ENCODE measurements around the gene SPATA31D3. TPM values are rescaled to one million over a fixed set of nuclear protein-coding genes. Genes with fewer than 3 reads are reported as not detected.
"Not testable (repeated sequence)": the region's sequence is repeated elsewhere in the genome, so short reads cannot be mapped to it uniquely, and the experiment has no call there.

Gene SPATA31D3
- polyA plus RNA-seq, 4 donors: not detected

- no peak for DNase-seq (ENCODE audit: low read depth in 4 of 4, low spot score in 3 of 4)
Measured at GRCh38 chr9:81976351-81976750, 33.1 kb downstream of the SPATA31D3 start.

DNA sequence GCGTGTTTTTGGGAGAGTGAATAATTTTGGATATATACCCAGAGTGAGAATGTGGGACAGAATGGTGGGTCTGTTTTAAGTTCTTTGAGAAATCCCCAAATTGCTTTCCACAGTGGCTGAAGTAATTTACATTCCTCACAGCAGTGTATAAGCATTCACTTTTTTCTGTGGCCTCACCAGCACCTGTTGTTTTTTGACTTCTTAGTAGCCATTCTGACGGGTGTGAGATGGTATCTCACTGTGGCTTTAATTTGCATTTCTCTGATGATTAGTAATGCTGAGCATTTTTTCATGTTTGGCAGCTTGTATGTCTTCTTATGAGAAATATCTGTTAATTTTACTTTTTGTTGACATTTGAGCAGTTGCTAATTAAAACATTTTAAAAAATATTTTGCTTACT, 35.9 kb downstream of the SPATA31D3 start:
- no peak for DNase-seq (ENCODE audit: low read depth in 4 of 4, low spot score in 3 of 4)

GRCh38 chr9:81980568-81980967, 37.3 kb downstream of the SPATA31D3 start:
- no peak for DNase-seq (ENCODE audit: low read depth in 4 of 4, low spot score in 3 of 4)

GRCh38 chr9:81981883-81982282, 38.6 kb downstream of the SPATA31D3 start:
- DNase-seq (ENCODE audit: low read depth in 4 of 4, low spot score in 3 of 4): no peak

- DNase-seq (ENCODE audit: low read depth in 4 of 4, low spot score in 3 of 4): no peak
Measured at GRCh38 chr9:81984928-81985327, 41.6 kb downstream of the SPATA31D3 start.

DNA sequence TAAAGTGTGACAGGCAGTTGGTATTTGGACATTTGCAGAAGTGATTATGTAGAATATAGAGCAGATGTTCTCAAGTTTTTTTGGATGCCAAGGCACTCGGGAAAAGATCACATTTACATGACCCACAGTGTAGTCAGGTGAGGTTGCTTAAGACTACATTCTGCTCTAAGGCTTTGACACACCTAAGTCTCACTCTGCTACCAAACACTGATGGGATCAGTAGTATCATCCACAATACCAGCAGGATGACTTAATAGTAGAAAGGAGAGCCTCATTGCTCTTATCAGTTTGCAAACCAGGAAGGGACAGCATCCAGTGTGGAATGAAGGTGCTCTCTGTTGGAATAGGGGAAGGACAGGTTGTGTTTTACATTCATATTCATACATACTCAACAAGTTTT, 42.8 kb downstream of the SPATA31D3 start:
- DNase-seq (ENCODE audit: low read depth in 4 of 4, low spot score in 3 of 4): no peak

GRCh38 chr9:81988472-81988871, 45.2 kb downstream of the SPATA31D3 start, which contains the start of gene SPATA31D1:
TSS of gene SPATA31D1 (plus strand) at chr9:81988772. CDS start at chr9:81988819, 47 bp downstream.
- DNase-seq (ENCODE audit: low read depth in 4 of 4, low spot score in 3 of 4): not testable (repeated sequence)

DNA sequence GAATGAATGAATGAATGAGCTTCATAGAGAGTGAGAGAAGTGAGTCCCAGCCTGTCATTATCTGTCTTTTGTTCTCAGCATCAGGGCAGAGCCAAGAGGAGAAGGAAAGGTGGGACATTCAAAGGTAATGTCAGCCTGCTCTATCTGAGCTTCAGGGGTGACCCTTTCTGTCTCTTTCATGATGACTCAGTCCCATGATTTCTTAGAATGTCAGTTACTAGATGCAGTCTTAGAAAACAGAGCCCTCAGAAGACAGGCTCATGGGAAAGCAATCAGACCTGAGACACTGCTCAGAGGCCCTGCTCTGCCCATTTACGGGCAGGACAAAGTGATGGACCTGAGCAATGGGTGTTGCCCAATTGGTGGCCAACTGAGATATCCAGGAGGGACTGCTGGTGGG, 46.4 kb downstream of the SPATA31D3 start:
- no peak for DNase-seq (ENCODE audit: low read depth in 4 of 4, low spot score in 3 of 4)

DNA sequence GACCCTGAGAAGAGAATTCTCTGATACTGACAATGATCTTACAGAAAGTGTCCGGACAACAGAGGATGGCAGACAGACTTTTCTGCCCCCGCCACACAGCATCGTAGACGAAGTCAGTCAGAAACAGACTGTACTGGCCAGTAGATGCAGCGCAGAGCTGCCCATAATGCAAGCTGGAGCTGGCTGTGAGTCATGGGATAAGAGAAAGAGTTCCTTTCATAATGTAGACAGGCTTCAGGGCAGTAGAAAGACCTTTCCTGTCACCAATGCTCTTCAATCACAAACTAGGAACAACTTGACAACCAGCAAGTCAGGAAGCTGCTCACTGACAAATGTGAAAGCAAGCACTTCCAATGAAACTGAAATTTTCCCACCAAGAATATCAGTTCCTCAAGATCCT, 50.4 kb downstream of the SPATA31D3 start:
- DNase-seq (ENCODE audit: low read depth in 4 of 4, low spot score in 3 of 4): no peak

Other genes with a start within 250 kb of the SPATA31D3 start
- gene SPATA31D4, start 15.1 kb upstream of the SPATA31D3 start, polyA plus RNA-seq (ENCODE audit: insufficient read length in 4 of 4): not detected
- not detected for gene SPATA31D1, start 45.3 kb downstream of the SPATA31D3 start, polyA plus RNA-seq (ENCODE audit: insufficient read length in 4 of 4)